H9 (cell line): ENCODE results near the gene CASQ2. TPM values are rescaled to one million over a fixed set of nuclear protein-coding genes. Genes with fewer than 3 reads are reported as not detected.

ENCODE experiments used
- DNase-seq: peaks from one replicate; pipeline ENCODE4 v3.0.0-alpha.2; 2017
- H2AFZ ChIP-seq: one replicate; pipeline ENCODE4 v1.6.1; 2013; ENCODE audit warnings: mild to moderate bottlenecking, low read length, control low read depth, moderate library complexity
- H2AK5ac ChIP-seq: 2 replicates; pipeline ENCODE4 v1.6.1; 2013; ENCODE audit warnings: low read length, control low read depth, mixed read lengths; ENCODE audit not compliant: insufficient read length
- H2BK120ac ChIP-seq: one replicate; pipeline ENCODE4 v1.6.1; 2013; ENCODE audit warnings: low read depth, mild to moderate bottlenecking, low read length, control low read depth, inconsistent platforms; ENCODE audit not compliant: poor library complexity, severe bottlenecking
- H2BK12ac ChIP-seq: 2 replicates; pipeline ENCODE4 v1.6.1; 2013; ENCODE audit warnings: low read length, control low read depth, mixed read lengths, low read depth; ENCODE audit not compliant: insufficient read length
- H2BK15ac ChIP-seq: 2 replicates; pipeline ENCODE4 v1.6.1; 2013; ENCODE audit warnings: low read depth, low read length, control low read depth
- H2BK20ac ChIP-seq: one replicate; pipeline ENCODE4 v1.6.1; 2013; ENCODE audit warnings: low read depth, mild to moderate bottlenecking, low read length, control low read depth, inconsistent platforms; ENCODE audit not compliant: poor library complexity, severe bottlenecking
- H2BK5ac ChIP-seq: 2 replicates; pipeline ENCODE4 v1.6.1; 2013; ENCODE audit warnings: low read length, control low read depth, mixed read lengths; ENCODE audit not compliant: insufficient read length
- H3K14ac ChIP-seq: 2 replicates; pipeline ENCODE4 v1.6.1; 2013; ENCODE audit warnings: low read length, control low read depth; ENCODE audit not compliant: insufficient read depth
- H3K18ac ChIP-seq: 2 replicates; pipeline ENCODE4 v1.6.1; 2013; ENCODE audit warnings: low read depth, mild to moderate bottlenecking, mixed read lengths, low read length, control low read depth; ENCODE audit not compliant: insufficient read length
- H3K23ac ChIP-seq: 2 replicates; pipeline ENCODE4 v1.6.1; 2013; ENCODE audit warnings: low read length, control low read depth, mixed read lengths, low read depth; ENCODE audit not compliant: insufficient read length
- H3K23me2 ChIP-seq: 2 replicates; pipeline ENCODE4 v1.6.1; 2013; ENCODE audit warnings: low read depth, mild to moderate bottlenecking, mixed read lengths, low read length, control low read depth; ENCODE audit not compliant: insufficient read length, poor library complexity, severe bottlenecking
- H3K27ac ChIP-seq: 2 replicates; pipeline ENCODE4 v1.5.1; 2013; ENCODE audit warnings: low read length, control low read depth, mixed read lengths, low read depth; ENCODE audit not compliant: insufficient read length
- H3K27me3 ChIP-seq: 2 replicates; pipeline ENCODE4 v1.6.1; 2013; ENCODE audit warnings: low read length, control low read depth, inconsistent platforms; ENCODE audit not compliant: insufficient read depth
- H3K4ac ChIP-seq: 2 replicates; pipeline ENCODE4 v1.6.1; 2013; ENCODE audit warnings: low read depth, mild to moderate bottlenecking, control low read depth, inconsistent platforms, low read length, moderate library complexity
- H3K4me1 ChIP-seq: 2 replicates; pipeline ENCODE4 v1.6.1; 2013; ENCODE audit warnings: low read length, control low read depth, inconsistent platforms; ENCODE audit not compliant: insufficient read depth
- H3K4me2 ChIP-seq: 2 replicates; pipeline ENCODE4 v1.6.1; 2013; ENCODE audit warnings: low read length, control low read depth, mixed read lengths; ENCODE audit not compliant: insufficient read length, insufficient read depth
- H3K56ac ChIP-seq: 2 replicates; pipeline ENCODE4 v1.6.1; 2013; ENCODE audit warnings: low read depth, mild to moderate bottlenecking, mixed read lengths, low read length, control low read depth; ENCODE audit not compliant: insufficient read length
- H3K79me1 ChIP-seq: 2 replicates; pipeline ENCODE4 v1.6.1; 2013; ENCODE audit warnings: low read depth, mild to moderate bottlenecking, moderate library complexity, low read length, control low read depth, inconsistent platforms; ENCODE audit not compliant: insufficient read depth, poor library complexity, severe bottlenecking
- H3K79me2 ChIP-seq: 2 replicates; pipeline ENCODE4 v1.6.1; 2013; ENCODE audit warnings: low read length, control low read depth, inconsistent platforms; ENCODE audit not compliant: insufficient read depth
- H3K9ac ChIP-seq: 2 replicates; pipeline ENCODE4 v1.6.1; 2013; ENCODE audit warnings: low read length, control low read depth, mixed read lengths; ENCODE audit not compliant: insufficient read length; ENCODE audit errors: extremely low read depth
- H3K9me3 ChIP-seq: one replicate; pipeline ENCODE4 v1.6.1; 2013; ENCODE audit warnings: low read depth, low read length, inconsistent platforms; ENCODE audit not compliant: control insufficient read depth
- H3T11ph ChIP-seq: one replicate; pipeline ENCODE4 v1.6.1; 2013; ENCODE audit warnings: mild to moderate bottlenecking, low read length, control low read depth, inconsistent platforms
- H4K20me1 ChIP-seq: one replicate; pipeline ENCODE4 v1.6.1; 2013; ENCODE audit not compliant: control insufficient read depth, insufficient read length, insufficient read depth
- H4K5ac ChIP-seq: 2 replicates; pipeline ENCODE4 v1.6.1; 2013; ENCODE audit warnings: low read depth, mild to moderate bottlenecking, mixed read lengths, low read length, control low read depth; ENCODE audit not compliant: insufficient read length
- H4K8ac ChIP-seq: replicated peaks from 2 replicates; pipeline ENCODE4 v1.6.1; 2013; ENCODE audit warnings: low read length, control low read depth, mixed read lengths, low read depth; ENCODE audit not compliant: insufficient read length
- H4K91ac ChIP-seq: 2 replicates; pipeline ENCODE4 v1.6.1; 2013; ENCODE audit warnings: low read depth, mild to moderate bottlenecking, moderate library complexity, mixed read lengths, low read length, control low read depth; ENCODE audit not compliant: insufficient read length
- H3K27ac Mint-ChIP-seq, 3 experiments: 2 replicates in 2 of 3; 3 replicates in 1 of 3; pipeline ENCODE4 v1.8.0; 2020 to 2021; ENCODE audit warnings: mixed read lengths in 3 of 3, mild to moderate bottlenecking in 1 of 3, moderate library complexity in 1 of 3
- H3K27me3 Mint-ChIP-seq: 2 replicates; pipeline ENCODE4 v1.8.0; 2021; ENCODE audit warnings: low read depth, mild to moderate bottlenecking, moderate library complexity, mixed read lengths
- H3K36me3 Mint-ChIP-seq, 3 experiments: 2 replicates in 2 of 3; 3 replicates in 1 of 3; pipeline ENCODE4 v1.8.0; 2020 to 2021; ENCODE audit warnings: low read depth in 3 of 3, mixed read lengths in 3 of 3; ENCODE audit not compliant: insufficient read depth in 1 of 3
- H3K4me1 Mint-ChIP-seq, 2 experiments: 2 replicates each; pipeline ENCODE4 v1.8.0; 2020; ENCODE audit warnings: mixed read lengths in 2 of 2
- H3K4me3 Mint-ChIP-seq, 2 experiments: 2 replicates in 1 of 2; 3 replicates in 1 of 2; pipeline ENCODE4 v1.8.0; 2020 to 2021; ENCODE audit warnings: mild to moderate bottlenecking in 2 of 2, mixed read lengths in 2 of 2, moderate library complexity in 1 of 2
- H3K9me3 Mint-ChIP-seq, 2 experiments: 2 replicates in 1 of 2; 3 replicates in 1 of 2; pipeline ENCODE4 v1.8.0; 2020; ENCODE audit warnings: mild to moderate bottlenecking in 2 of 2, mixed read lengths in 2 of 2, moderate library complexity in 1 of 2
- WGBS: extraction: QIAGEN DNeasy Blood & Tissue Kit; methylation state at CpG from one replicate; pipeline ENCODE4 v1.1.7; 2013; ENCODE audit warnings: missing lambda C conversion rate, low lambda C conversion rate, mixed read lengths; ENCODE audit not compliant: insufficient read length; ENCODE audit errors: extremely low coverage; 5-methylcytosine and 5-hydroxymethylcytosine counted together
- total RNA-seq: library from RNA; stranded (reverse); gene quantifications from 2 replicates; pipeline ENCODE4 v1.2.1, GENCODE V29; 2021
- TF ChIP-seq, protein P1 (sequence below): fragments of 200-600 bp; sonication (generic); conservative IDR thresholded peaks from 3 replicates; pipeline ENCODE4 v1.8.0; 2021; ENCODE audit warnings: antibody characterized with exemption, mild to moderate bottlenecking

The CASQ2 gene
- total RNA-seq, 1 experiment from 2014 or later, result not detected

GRCh38 chr1:115753830-115754229, 14.7 kb downstream of the CASQ2 start:
- Histone ChIP-seq H3K4me2 (no peak overlapping the region), H3K18ac (no peak overlapping the region), H2AFZ (no peak overlapping the region), H3K4me1 (no peaks in the 10 kb centered on the region), H3K27me3 (no peaks in the 10 kb centered on the region), H3T11ph (no peak overlapping the region), H4K91ac (no peak overlapping the region), H3K27ac (no peak overlapping the region), H2BK12ac (no peak overlapping the region), H3K9ac (no peak overlapping the region), H2AK5ac (no peak overlapping the region), H3K79me2 (no peaks in the 10 kb centered on the region), H2BK15ac (no peak overlapping the region), H2BK20ac (no peak overlapping the region), H3K79me1 (no peaks in the 10 kb centered on the region), H3K4ac (no peak overlapping the region), H3K14ac (no peak overlapping the region), H3K56ac (no peak overlapping the region), H4K5ac (no peak overlapping the region), H3K23ac (no peak overlapping the region), H2BK120ac (no peak overlapping the region), H3K9me3 (no peaks in the 10 kb centered on the region), H4K8ac (no peak overlapping the region), H4K20me1 (no peaks in the 10 kb centered on the region), H3K23me2 (no peaks in the 10 kb centered on the region), H2BK5ac (no peak overlapping the region)
- Mint-ChIP-seq H3K27me3 (peaks cover 9% of the 10 kb centered on the region), H3K9me3 (no peaks in the 10 kb centered on the region), H3K4me3 (no peak overlapping the region; a peak in 1 of 5 replicates), H3K36me3 (no peaks in the 10 kb centered on the region), H3K4me1 (no peaks in the 10 kb centered on the region), H3K27ac (no peak overlapping the region)
- no peak for DNase-seq
- TF ChIP-seq, protein P1, sequence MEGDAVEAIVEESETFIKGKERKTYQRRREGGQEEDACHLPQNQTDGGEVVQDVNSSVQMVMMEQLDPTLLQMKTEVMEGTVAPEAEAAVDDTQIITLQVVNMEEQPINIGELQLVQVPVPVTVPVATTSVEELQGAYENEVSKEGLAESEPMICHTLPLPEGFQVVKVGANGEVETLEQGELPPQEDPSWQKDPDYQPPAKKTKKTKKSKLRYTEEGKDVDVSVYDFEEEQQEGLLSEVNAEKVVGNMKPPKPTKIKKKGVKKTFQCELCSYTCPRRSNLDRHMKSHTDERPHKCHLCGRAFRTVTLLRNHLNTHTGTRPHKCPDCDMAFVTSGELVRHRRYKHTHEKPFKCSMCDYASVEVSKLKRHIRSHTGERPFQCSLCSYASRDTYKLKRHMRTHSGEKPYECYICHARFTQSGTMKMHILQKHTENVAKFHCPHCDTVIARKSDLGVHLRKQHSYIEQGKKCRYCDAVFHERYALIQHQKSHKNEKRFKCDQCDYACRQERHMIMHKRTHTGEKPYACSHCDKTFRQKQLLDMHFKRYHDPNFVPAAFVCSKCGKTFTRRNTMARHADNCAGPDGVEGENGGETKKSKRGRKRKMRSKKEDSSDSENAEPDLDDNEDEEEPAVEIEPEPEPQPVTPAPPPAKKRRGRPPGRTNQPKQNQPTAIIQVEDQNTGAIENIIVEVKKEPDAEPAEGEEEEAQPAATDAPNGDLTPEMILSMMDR, result no peak
- no CpG with 5 or more reads among the region's 8 CpGs for WGBS
